ENCODE results near the gene PLEKHA5. TPM values are rescaled to one million over a fixed set of nuclear protein-coding genes. Genes with fewer than 3 reads are reported as not detected.

The PLEKHA5 gene
- total RNA-seq, 4 donors from 2014 or later: 31.0 to 41.7 (median 34.1) TPM

DNA sequence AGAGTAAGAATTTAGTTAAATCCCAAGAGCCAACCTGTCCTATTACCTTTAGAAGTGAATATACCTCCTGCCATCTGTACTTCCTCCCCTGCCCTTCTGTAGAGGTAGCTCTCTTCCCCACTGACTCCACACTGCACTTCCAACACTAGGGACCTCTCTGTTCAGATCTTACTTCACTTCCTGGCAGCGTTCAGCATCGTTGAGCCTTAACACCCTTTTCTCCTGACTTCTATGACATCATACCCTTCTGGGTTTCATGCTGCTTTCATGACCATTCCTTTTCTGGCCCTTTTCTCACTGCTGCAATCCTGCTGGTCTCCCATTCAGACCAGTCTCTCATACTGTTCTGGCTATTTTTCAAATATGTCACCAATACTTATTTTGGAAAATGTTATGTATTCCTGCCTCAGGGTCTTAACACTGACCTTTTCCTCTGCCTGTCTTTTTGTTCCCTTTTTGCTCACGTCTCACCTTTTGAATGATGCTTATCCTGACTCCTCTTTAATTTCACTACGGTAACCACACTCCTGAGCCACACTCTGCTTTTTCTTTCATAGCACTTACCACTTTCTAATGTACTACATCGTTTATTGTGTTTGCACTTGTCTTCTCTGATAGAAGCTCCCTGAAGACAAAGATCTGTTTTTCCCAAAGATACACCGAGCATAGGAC lies 67.6 kb downstream of the PLEKHA5 start:
- TF ChIP-seq, protein P1, sequence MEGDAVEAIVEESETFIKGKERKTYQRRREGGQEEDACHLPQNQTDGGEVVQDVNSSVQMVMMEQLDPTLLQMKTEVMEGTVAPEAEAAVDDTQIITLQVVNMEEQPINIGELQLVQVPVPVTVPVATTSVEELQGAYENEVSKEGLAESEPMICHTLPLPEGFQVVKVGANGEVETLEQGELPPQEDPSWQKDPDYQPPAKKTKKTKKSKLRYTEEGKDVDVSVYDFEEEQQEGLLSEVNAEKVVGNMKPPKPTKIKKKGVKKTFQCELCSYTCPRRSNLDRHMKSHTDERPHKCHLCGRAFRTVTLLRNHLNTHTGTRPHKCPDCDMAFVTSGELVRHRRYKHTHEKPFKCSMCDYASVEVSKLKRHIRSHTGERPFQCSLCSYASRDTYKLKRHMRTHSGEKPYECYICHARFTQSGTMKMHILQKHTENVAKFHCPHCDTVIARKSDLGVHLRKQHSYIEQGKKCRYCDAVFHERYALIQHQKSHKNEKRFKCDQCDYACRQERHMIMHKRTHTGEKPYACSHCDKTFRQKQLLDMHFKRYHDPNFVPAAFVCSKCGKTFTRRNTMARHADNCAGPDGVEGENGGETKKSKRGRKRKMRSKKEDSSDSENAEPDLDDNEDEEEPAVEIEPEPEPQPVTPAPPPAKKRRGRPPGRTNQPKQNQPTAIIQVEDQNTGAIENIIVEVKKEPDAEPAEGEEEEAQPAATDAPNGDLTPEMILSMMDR (IDR thresholded peaks at IDR 0.05): no peak
- no peak for TF ChIP-seq POLR2A (IDR thresholded peaks at IDR 0.05)
- intact Hi-C loops (cut with DNase I; ENCODE audit: low total_unique reads): no loop called here
- H3K4me3 ChIP-seq (ENCODE audit: low read depth, poor library complexity, severe bottlenecking): no peak overlapping the region
- 69 to 73% methylated on average over 6 of the region's 6 CpGs for WGBS, 2 donors
- DNase-seq (ENCODE audit: low spot score in 2 of 2): no peak

- H3K4me3 ChIP-seq (ENCODE audit: low read depth, poor library complexity, severe bottlenecking): no peak overlapping the region
- intact Hi-C loops (cut with DNase I; ENCODE audit: low total_unique reads): no loop called here
- TF ChIP-seq, protein P1 (IDR thresholded peaks at IDR 0.05): no peak
- TF ChIP-seq POLR2A (IDR thresholded peaks at IDR 0.05): no peak
- no peak for DNase-seq (ENCODE audit: low spot score in 2 of 2)
- 40 to 46% methylated on average over 2 of the region's 2 CpGs for WGBS, 2 donors
These were observed 68.7 kb downstream of the PLEKHA5 start for GRCh38 chr12:19198272-19198671.

GRCh38 chr12:19199332-19199731 lies 69.8 kb downstream of the PLEKHA5 start:
- intact Hi-C loops (cut with DNase I; ENCODE audit: low total_unique reads): no loop called here
- no peak overlapping the region for H3K4me3 ChIP-seq (ENCODE audit: low read depth, poor library complexity, severe bottlenecking)
- whole genome bisulfite sequencing, 2 donors: 93 to 97% methylated on average over 1 of the region's 1 CpG
- no peak for TF ChIP-seq POLR2A (IDR thresholded peaks at IDR 0.05)
- TF ChIP-seq, protein P1 (IDR thresholded peaks at IDR 0.05): no peak
- DNase-seq (ENCODE audit: low spot score in 2 of 2): no peak

GRCh38 chr12:19200261-19200660 lies 70.7 kb downstream of the PLEKHA5 start:
- intact Hi-C loops (cut with DNase I; ENCODE audit: low total_unique reads): no loop called here
- no peak for DNase-seq (ENCODE audit: low spot score in 2 of 2)
- H3K4me3 ChIP-seq (ENCODE audit: low read depth, poor library complexity, severe bottlenecking): no peak overlapping the region
- 84 to 88% methylated on average over 1 of the region's 1 CpG for whole genome bisulfite sequencing, 2 donors
- TF ChIP-seq, protein P1 (IDR thresholded peaks at IDR 0.05): no peak
- TF ChIP-seq POLR2A (IDR thresholded peaks at IDR 0.05): no peak

- no peak for DNase-seq (ENCODE audit: low spot score in 2 of 2)
- TF ChIP-seq POLR2A (IDR thresholded peaks at IDR 0.05): no peak
- TF ChIP-seq, protein P1 (IDR thresholded peaks at IDR 0.05): no peak
- H3K4me3 ChIP-seq (ENCODE audit: low read depth, poor library complexity, severe bottlenecking): no peak overlapping the region
- intact Hi-C loops (cut with DNase I; ENCODE audit: low total_unique reads): no loop called here
- 83 to 86% methylated on average over 3 of the region's 3 CpGs for WGBS, 2 donors
These were observed 72.1 kb downstream of the PLEKHA5 start for GRCh38 chr12:19201661-19202060.

DNA sequence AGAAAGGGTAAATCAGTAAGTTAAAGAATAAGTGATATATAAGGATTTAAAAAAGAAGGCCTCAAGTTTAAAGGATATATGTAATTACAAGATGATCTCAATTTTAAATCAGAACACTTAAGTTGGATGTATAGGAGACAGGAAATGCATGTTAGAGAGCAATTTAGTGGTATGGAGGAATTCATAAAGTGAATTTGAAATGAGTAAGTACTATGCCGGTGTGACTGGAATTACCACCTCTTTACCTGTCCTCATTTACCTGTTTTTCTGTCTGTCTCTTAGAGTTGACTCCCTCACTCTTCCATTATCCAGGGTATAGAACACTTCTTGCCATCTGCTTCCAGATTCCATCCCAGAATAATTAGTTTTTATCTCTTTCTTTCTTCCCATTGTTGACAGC lies 73.5 kb downstream of the PLEKHA5 start:
- TF ChIP-seq POLR2A (IDR thresholded peaks at IDR 0.05): no peak
- TF ChIP-seq, protein P1 (IDR thresholded peaks at IDR 0.05): no peak
- 86 to 93% methylated on average over 1 of the region's 1 CpG for WGBS, 2 donors
- intact Hi-C loops (cut with DNase I; ENCODE audit: low total_unique reads): no loop called here
- no peak for DNase-seq (ENCODE audit: low spot score in 2 of 2)
- H3K4me3 ChIP-seq (ENCODE audit: low read depth, poor library complexity, severe bottlenecking): no peak overlapping the region

All from lower leg skin (tissue), 4 donors.